ENCODE measurements around the gene LACTBL1.

The LACTBL1 gene

GRCh38 chr1:22910286-22910685, 62.4 kb downstream of the LACTBL1 start:
- no peaks in the 10 kb centered on the region for H3K27me3 ChIP-seq (ENCODE audit: insufficient read depth, insufficient read length)

DNA sequence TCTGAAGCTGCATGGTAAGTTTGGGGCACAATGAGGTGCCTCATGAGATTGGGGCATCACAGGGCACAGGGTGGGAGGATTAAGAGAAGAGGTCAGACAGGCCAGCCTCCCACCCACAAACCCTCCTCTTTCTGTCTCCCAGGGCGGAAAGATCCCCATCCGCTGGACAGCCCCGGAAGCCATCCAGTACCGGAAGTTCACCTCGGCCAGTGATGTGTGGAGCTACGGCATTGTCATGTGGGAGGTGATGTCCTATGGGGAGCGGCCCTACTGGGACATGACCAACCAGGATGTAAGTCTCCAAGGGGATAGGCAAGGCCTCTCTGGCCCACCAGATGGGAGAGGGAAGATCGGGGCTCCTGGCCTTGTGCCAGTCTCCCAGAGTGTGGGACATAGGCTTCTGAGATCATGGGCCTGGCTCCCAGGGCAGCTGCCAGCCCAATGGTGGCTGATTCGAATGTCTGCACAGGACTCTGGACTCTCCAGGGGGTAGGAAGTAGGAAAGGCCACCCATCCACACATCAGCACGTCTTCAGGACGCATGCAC, 63.7 kb downstream of the LACTBL1 start:
- no peaks in the 10 kb centered on the region for H3K36me3 ChIP-seq (ENCODE audit: insufficient read depth, insufficient read length, low read length)
- H3K9me3 ChIP-seq (ENCODE audit: insufficient read depth, low read length) = no peaks in the 10 kb centered on the region
- no peaks in the 10 kb centered on the region for H3K27me3 ChIP-seq (ENCODE audit: insufficient read depth, insufficient read length)
- DNase-seq (ENCODE audit: low read depth, low spot score) = no peak
- no peak overlapping the region for H3K4me3 ChIP-seq (ENCODE audit: insufficient read length, low read depth)
- no peak overlapping the region for H3K9ac ChIP-seq (ENCODE audit: insufficient read length, low read depth)
- no peaks in the 10 kb centered on the region for H3K4me1 ChIP-seq (ENCODE audit: insufficient read depth, insufficient read length)
- no peak for TF ChIP-seq ZNF274 (IDR thresholded peaks at IDR 0.05; ENCODE audit: low read depth, low read length)
- TF ChIP-seq YY1 (IDR thresholded peaks at IDR 0.05; ENCODE audit: insufficient read depth, insufficient read length) = no peak
- TF ChIP-seq SUZ12 (IDR thresholded peaks at IDR 0.05; ENCODE audit: extremely low read depth, insufficient read depth, insufficient read length) = no peak

More at GRCh38 chr1:22910286-22910685, 62.4 kb downstream of the LACTBL1 start:
- no peaks in the 10 kb centered on the region for H3K4me1 ChIP-seq (ENCODE audit: insufficient read depth, insufficient read length)
- H3K9me3 ChIP-seq (ENCODE audit: insufficient read depth, low read length) = no peaks in the 10 kb centered on the region
- H3K4me3 ChIP-seq (ENCODE audit: insufficient read length, low read depth) = no peak overlapping the region
- no peak for DNase-seq (ENCODE audit: low read depth, low spot score)
- TF ChIP-seq ZNF274 (IDR thresholded peaks at IDR 0.05; ENCODE audit: low read depth, low read length) = no peak
- no peak for TF ChIP-seq SUZ12 (IDR thresholded peaks at IDR 0.05; ENCODE audit: extremely low read depth, insufficient read depth, insufficient read length)
- TF ChIP-seq YY1 (IDR thresholded peaks at IDR 0.05; ENCODE audit: insufficient read depth, insufficient read length) = no peak
- H3K36me3 ChIP-seq (ENCODE audit: insufficient read depth, insufficient read length, low read length) = no peaks in the 10 kb centered on the region
- H3K9ac ChIP-seq (ENCODE audit: insufficient read length, low read depth) = no peak overlapping the region

DNA sequence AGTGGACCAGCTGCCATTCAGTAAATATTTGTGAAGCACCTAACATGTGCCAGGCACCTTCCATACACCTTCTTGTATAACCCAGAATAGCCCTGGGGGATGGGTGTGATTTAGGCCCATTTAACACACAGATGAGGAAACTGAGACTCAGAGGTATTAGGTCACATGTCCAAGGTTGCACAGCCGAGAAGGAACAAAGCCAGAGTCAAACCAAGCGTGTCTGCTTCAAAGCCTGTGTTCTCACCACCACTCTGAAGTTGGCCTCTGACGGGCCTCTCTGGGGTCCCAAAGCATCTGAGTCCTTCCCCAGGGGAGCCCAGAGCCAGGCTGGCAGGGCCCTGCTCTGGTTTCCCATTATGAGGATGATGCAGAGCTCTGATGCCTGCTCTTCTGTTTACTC, 65.1 kb downstream of the LACTBL1 start:
- no peaks in the 10 kb centered on the region for H3K27me3 ChIP-seq (ENCODE audit: insufficient read depth, insufficient read length)

DNA sequence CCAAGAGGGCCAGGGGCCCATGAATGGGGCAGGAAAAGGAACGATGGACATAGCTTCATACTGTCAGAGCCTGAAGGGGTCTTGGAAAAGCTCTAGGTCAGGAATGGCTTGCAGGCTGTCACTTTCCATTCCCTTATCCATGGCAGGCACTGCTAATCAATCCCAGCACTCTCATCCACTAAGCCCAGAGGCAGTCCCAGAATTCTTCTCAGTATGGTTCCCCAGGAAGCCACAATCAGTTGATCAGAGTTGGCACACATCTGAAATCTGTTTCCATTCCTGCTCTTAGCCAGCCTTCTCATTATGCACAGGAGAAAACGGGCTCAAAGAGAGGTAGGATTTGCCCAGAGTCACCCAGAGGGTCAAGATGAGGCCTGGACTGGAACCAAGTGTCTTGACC, 65.7 kb downstream of the LACTBL1 start:
- no peak overlapping the region for H3K9ac ChIP-seq (ENCODE audit: insufficient read length, low read depth)
- no peaks in the 10 kb centered on the region for H3K9me3 ChIP-seq (ENCODE audit: insufficient read depth, low read length)
- TF ChIP-seq YY1 (IDR thresholded peaks at IDR 0.05; ENCODE audit: insufficient read depth, insufficient read length) = no peak
- TF ChIP-seq SUZ12 (IDR thresholded peaks at IDR 0.05; ENCODE audit: extremely low read depth, insufficient read depth, insufficient read length) = no peak
- no peak for TF ChIP-seq ZNF274 (IDR thresholded peaks at IDR 0.05; ENCODE audit: low read depth, low read length)
- no peak for DNase-seq (ENCODE audit: low read depth, low spot score)
- H3K27me3 ChIP-seq (ENCODE audit: insufficient read depth, insufficient read length) = no peaks in the 10 kb centered on the region
- no peak overlapping the region for H3K4me3 ChIP-seq (ENCODE audit: insufficient read length, low read depth)
- H3K4me1 ChIP-seq (ENCODE audit: insufficient read depth, insufficient read length) = no peaks in the 10 kb centered on the region
- no peaks in the 10 kb centered on the region for H3K36me3 ChIP-seq (ENCODE audit: insufficient read depth, insufficient read length, low read length)

More for the DNA sequence above, 65.1 kb downstream of the LACTBL1 start:
- H3K4me3 ChIP-seq (ENCODE audit: insufficient read length, low read depth) = no peak overlapping the region
- H3K9ac ChIP-seq (ENCODE audit: insufficient read length, low read depth) = no peak overlapping the region
- no peaks in the 10 kb centered on the region for H3K4me1 ChIP-seq (ENCODE audit: insufficient read depth, insufficient read length)
- TF ChIP-seq YY1 (IDR thresholded peaks at IDR 0.05; ENCODE audit: insufficient read depth, insufficient read length) (no peak), SUZ12 (IDR thresholded peaks at IDR 0.05; ENCODE audit: extremely low read depth, insufficient read depth, insufficient read length) (no peak), ZNF274 (IDR thresholded peaks at IDR 0.05; ENCODE audit: low read depth, low read length) (no peak)
- H3K9me3 ChIP-seq (ENCODE audit: insufficient read depth, low read length) = no peaks in the 10 kb centered on the region
- no peak for DNase-seq (ENCODE audit: low read depth, low spot score)
- H3K36me3 ChIP-seq (ENCODE audit: insufficient read depth, insufficient read length, low read length) = no peaks in the 10 kb centered on the region

GRCh38 chr1:22903113-22903512, 69.6 kb downstream of the LACTBL1 start:
- no peak overlapping the region for H3K9ac ChIP-seq (ENCODE audit: insufficient read length, low read depth)
- TF ChIP-seq YY1 (IDR thresholded peaks at IDR 0.05; ENCODE audit: insufficient read depth, insufficient read length) (no peak), SUZ12 (IDR thresholded peaks at IDR 0.05; ENCODE audit: extremely low read depth, insufficient read depth, insufficient read length) (no peak), ZNF274 (IDR thresholded peaks at IDR 0.05; ENCODE audit: low read depth, low read length) (no peak)
- no peaks in the 10 kb centered on the region for H3K4me1 ChIP-seq (ENCODE audit: insufficient read depth, insufficient read length)
- H3K27me3 ChIP-seq (ENCODE audit: insufficient read depth, insufficient read length) = no peaks in the 10 kb centered on the region
- no peaks in the 10 kb centered on the region for H3K36me3 ChIP-seq (ENCODE audit: insufficient read depth, insufficient read length, low read length)
- DNase-seq (ENCODE audit: low read depth, low spot score) = no peak
- H3K4me3 ChIP-seq (ENCODE audit: insufficient read length, low read depth) = no peak overlapping the region
- H3K9me3 ChIP-seq (ENCODE audit: insufficient read depth, low read length) = no peaks in the 10 kb centered on the region

All from NT2/D1 (cell line).